Limb (tissue), 2 donors: ENCODE results near the gene ITPRIPL2.
A peak's percentile ranks its signal among the peaks of the same experiment; 100 is the strongest.

Experiments
- DNase-seq, 2 donors: peaks; one replicate each; pipeline ENCODE4 v3.0.0-alpha.2; 2016; ENCODE audit errors: extremely low spot score in 2 of 2

Gene ITPRIPL2

DNA sequence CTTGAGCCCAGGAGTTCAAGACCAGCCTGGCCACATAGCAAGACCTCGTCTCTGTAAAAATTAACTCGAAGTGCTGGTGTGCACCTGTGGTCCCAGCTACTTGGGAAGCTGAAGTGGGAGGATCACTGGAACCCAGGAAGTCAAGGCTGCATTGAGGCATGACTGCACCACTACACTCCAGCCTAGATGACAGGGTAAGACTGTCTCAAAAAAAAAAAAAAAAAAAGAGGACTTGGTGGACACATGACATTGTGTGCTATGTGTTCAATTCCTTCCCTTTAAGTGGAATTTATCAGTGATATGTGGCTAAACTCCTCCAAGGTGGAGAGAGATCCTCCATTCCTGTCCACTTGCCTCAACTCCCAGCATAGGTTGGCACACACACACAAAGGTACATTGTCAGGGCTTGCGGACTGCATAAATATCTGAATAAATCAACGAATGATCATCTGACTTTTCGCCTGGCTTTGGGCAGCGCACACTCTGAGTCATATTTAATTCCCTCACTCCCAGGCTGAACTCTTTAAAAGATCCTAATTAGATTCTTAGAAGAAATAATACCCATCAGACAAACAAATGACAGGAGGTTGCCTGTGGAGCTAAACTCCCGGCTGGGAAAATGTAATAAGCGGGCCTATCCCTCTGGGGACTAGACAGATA, 29.3 kb downstream of the ITPRIPL2 start:
- DNase-seq = no peak

DNA sequence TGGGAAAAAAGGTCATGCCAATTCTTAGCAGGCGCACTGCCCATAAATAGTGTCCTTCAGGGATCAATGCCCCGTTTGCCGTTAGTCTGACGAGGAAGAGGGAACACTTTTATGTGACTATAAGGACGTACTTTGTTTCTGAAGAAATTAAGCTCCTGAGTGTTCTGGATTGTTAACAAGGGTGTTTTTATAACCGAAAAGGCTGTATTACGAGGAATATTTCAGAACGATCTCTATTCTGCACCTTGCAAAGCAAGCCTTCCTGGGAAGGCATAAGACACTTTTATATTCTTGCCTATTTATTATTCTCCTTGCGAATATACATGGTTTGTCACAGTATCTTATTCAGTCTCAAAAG, 29.8 kb downstream of the ITPRIPL2 start:
- DNase-seq = no peak

GRCh38 chr16:19145010-19145409, 31.2 kb downstream of the ITPRIPL2 start:
- no peak for DNase-seq

DNA sequence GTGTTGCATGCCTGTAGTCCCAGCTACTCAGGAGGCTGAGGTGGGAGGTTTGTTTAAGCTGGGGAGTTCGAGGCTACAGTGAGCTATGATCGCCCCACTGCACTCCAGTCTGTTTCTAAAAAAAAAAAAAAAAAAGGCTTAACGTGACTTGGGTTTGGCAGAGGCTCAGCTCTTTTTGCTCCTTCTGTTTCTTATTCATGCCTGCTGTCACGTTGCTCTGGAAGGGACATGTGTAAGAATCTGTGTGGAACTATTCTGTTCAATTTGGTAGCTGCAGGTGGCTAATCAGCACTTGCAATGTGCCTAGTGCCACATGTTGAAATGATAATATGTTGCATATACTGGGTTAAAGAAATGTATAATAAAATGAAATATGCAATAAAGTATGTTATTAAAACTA, 33.4 kb downstream of the ITPRIPL2 start:
- DNase-seq = no peak

GRCh38 chr16:19147627-19148026, 33.9 kb downstream of the ITPRIPL2 start:
- DNase-seq = no peak

DNA sequence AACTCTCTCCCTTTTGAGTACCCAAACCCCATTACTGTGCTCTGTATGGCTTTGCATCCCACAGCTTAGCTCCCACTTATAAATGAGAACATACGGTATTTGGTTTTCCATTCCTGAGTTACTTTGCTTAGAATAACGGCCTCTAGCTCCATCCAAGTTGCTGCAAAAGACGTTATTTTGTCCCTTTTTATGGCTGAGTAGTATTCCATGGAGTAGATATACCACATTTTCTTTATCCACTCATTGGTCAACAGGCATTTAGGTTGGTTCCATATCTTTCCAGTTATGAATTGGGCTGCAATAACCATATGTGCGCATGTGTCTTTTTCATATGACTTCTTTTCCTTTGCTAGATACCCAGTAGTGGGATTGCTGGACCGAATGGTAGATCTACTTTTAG, 34.4 kb downstream of the ITPRIPL2 start:
- no peak for DNase-seq

DNA sequence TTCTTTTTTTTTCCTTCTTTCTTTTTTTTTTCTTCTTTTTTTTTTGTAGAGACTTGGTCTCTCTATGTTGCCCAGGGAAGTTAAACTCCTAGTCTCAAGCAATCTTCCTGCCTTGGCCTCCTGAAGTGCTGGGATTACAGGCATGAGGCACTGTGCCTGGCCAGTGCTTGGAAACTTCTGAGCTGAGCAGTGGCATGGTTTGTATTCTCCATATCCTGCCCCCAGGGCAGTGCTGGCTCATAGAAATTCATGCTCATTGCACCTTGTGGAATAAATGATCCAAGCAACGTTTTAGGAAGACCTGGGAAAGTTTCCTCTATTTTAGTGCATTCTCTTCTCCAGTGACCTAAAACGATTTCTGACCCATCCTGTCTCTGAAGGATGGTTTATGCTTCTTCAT, 37.5 kb downstream of the ITPRIPL2 start:
- DNase-seq = no peak

DNA sequence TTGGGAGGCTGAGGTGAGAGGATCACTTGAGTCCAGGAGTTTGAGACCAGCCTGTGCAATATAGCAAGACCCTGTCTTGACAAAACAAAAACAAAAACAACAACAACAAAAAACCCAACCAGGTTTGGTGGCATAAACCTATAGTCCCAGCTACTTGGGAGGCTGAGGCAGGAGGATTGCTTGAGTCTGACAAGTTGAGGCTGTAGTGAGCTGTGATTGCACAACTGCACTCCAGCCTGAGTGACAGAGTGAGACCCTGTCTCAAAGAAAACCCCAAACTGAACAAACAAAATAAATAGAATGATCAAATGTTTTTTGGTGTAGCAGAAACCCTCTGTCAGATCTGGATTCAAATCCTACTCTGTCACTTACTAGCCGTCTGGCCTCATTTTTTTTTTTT, 38.3 kb downstream of the ITPRIPL2 start:
- no peak for DNase-seq

DNA sequence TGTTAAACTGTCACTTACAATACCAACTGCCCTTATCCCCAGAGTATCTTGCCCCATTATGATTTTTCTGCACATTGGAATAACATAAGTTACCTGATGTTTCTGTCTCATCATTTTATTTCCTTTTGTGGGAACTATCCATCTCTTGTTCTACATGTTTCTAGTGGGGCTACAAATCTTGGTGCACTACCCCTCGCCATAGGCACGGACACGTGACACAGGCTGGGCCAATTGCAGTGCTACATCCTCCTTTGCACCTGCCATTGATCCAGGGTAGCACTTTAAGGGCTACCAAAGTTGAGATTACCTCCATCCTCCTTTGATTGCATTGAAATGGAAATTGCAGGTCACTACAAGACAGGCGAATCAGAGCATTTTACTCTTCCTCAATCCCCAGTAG, 40.1 kb downstream of the ITPRIPL2 start:
- no peak for DNase-seq

DNA sequence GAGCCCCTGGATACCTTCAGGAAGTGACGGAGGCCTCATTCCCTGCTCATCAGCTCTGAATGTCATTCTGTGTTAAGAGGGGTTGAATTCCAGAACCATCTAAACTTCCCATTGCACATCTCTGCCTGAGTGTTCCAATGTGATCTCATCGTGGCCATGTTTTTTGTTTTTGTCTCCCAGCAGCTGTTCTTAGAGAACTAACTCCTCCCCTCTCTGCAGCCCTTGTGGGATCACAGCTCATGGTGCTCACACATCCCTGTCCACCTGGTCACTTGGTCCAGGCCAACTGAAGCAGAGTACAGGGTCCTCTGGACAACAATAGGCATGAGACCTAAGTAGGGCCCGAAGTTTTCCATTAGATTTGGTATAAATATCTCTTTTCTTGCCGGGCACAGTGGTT, 48.3 kb downstream of the ITPRIPL2 start:
- DNase-seq = no peak

- no peak for DNase-seq
Measured at GRCh38 chr16:19163215-19163614, 49.5 kb downstream of the ITPRIPL2 start.

DNA sequence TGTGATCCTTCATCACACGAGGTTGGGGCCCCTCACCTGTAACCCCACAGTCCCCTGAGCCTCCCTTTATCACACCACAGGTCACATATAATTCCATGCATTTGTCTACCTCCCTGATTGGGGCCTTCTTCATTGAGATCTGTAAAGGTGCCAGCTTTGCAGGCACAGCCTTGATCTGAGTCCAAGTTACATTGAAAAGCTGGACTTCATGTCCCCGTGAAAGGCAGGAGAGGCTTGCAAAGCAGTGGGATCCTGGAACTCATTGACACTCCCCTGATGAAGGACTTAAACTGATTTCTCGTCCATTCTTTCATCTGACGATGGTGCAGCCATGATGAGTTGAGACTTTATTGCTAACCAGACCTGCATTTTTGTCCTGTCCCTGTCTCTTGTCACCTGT, 50.5 kb downstream of the ITPRIPL2 start:
- no peak for DNase-seq

GRCh38 chr16:19165101-19165500, 51.3 kb downstream of the ITPRIPL2 start:
- DNase-seq = no peak

- DNase-seq = no peak
Measured at GRCh38 chr16:19166500-19166899, 52.7 kb downstream of the ITPRIPL2 start.

- DNase-seq = peak; percentile 50 to 78
Measured at GRCh38 chr16:19167710-19168370, 54.1 kb downstream of the ITPRIPL2 start, which contains the start of gene SYT17. Gene SYT17 (plus strand): TSS chr16:19168240. CDS start chr16:19168647, 407 bp downstream.

DNA sequence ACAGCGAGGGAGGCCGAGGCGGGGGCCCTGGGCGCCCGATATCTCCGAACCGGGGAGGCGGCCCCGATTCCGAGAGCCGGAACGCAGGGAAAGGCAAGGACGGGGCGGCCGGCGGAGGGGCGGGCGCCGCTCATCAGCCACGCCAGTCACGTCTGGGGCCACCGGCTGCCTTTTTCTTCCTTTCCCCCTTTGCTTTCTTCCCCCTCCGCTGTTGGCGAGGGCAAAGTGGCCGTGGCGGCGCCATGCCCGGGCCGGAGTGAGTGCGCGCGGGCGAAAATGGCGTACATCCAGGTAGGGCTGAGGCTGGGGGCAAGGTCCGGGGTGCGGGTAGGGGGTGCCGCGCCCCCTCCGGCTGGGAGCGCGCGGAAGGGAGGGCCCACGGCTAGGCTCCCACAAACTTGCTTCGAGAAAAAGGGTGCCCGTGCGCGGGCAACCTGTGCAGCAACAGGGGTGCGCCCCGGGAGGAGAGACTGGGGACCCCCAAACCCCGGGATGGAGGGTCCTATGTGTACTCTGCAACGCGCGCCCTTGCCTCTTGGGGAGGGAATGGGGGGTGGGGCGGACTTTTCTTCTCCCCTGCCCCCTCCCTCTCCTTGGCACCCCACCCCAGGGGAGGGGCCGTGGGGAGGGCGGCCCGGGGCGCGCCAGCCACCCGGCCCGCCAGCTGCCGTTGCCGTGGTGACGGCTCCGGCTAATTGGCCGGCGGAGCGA, 54.8 kb downstream of the ITPRIPL2 start:
- peak in 1 of 2 donors; percentile 64 for DNase-seq

DNA sequence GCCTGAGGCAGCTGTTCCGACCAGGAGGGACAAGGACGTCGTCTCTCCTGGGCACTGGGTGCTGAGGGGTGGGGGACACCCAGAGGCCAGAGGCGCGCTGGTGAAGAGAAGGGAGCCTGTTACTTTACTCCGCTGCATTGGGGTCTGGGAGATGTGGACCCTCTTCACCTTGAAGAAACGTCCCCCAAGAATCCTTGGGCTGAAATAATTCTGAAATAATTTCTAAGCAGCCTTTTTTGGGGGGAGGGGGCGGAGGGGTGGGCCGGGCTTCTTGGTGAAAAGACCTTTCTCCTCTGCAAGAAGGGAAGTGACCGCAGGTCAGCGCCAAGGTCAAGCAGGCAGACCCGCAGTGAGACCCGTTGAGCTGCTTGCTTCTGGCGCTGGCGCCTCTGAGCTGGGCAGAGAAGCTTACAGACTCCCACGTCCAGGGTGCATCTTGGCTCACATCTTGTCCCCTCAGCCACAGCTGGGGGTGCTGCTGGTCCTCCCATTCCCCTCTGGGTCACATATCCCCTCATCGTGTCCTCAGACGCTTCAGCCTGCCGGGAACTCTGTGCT, 55.4 kb downstream of the ITPRIPL2 start:
- DNase-seq = no peak

DNA sequence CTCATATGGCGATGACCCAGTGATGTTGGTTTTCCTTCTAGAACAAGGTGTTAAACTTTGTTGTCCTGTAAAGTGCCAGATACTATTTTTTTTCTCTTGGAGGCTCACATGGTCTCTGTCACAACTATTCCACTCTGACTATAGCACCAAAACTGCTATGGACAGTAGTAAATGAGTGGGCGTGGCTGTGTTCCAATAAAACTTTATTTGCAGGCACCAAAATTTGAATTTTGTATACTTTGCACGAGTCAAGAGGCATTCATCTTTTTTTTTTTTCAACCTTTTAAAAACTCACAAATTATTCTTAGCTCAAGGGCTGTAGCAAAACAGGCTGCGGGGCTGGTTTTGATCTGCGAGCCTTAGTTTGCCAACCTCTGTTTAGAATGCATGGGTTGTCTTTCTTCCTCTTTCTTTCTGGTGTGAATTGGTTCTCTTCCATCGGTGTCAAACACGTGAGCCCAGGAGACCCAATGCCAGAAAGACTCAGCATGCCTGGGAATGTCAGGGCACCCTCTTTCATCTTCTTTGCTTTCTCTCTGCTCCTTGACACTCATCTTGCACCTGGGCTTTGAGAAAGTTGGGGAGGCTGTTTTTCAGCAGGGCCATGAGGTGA, 56.4 kb downstream of the ITPRIPL2 start:
- DNase-seq = no peak
